GM21367 (cell line): Measurements from ENCODE around the gene MEX3C.

Experiments
- ATAC-seq: cut with Tn5 transposase; IDR thresholded peaks from one replicate; pipeline ENCODE4 v1.9.1; 2021; ENCODE audit not compliant: unreplicated experiment

MEX3C gene

GRCh38 chr18:51192026-51192425 is 5.5 kb downstream of the MEX3C start:
- no peak for ATAC-seq

- ATAC-seq: no peak
Observed at GRCh38 chr18:51191128-51191717, 6.3 kb downstream of the MEX3C start.

- no peak for ATAC-seq
Observed at GRCh38 chr18:51190000-51190399, 7.5 kb downstream of the MEX3C start.

- peak; percentile 29 for ATAC-seq
Observed at GRCh38 chr18:51188024-51188701, 9.3 kb downstream of the MEX3C start.

- ATAC-seq: no peak
Observed at GRCh38 chr18:51185075-51185474, 12.4 kb downstream of the MEX3C start.

GRCh38 chr18:51184091-51184457 is 13.4 kb downstream of the MEX3C start:
- no peak for ATAC-seq

GRCh38 chr18:51183372-51184090 is 13.9 kb downstream of the MEX3C start:
- ATAC-seq: no peak

- ATAC-seq: no peak
Observed at GRCh38 chr18:51182824-51183223, 14.7 kb downstream of the MEX3C start.

GRCh38 chr18:51171625-51172259 is 25.7 kb downstream of the MEX3C start:
- ATAC-seq: no peak

- peak; percentile 49 for ATAC-seq
Observed at GRCh38 chr18:51171223-51171622, 26.3 kb downstream of the MEX3C start.

- no peak for ATAC-seq
Observed at GRCh38 chr18:51170664-51171063, 26.8 kb downstream of the MEX3C start.

GRCh38 chr18:51169731-51170130 is 27.8 kb downstream of the MEX3C start:
- ATAC-seq: peak; percentile 43

GRCh38 chr18:51168960-51169662 is 28.4 kb downstream of the MEX3C start:
- peak; percentile 39 for ATAC-seq

GRCh38 chr18:51168026-51168742 is 29.3 kb downstream of the MEX3C start:
- no peak for ATAC-seq

GRCh38 chr18:51165296-51165695 is 32.2 kb downstream of the MEX3C start:
- no peak for ATAC-seq

- ATAC-seq: no peak
Observed at GRCh38 chr18:51164761-51165281, 32.7 kb downstream of the MEX3C start.

- ATAC-seq: no peak
Observed at GRCh38 chr18:51164342-51164741, 33.1 kb downstream of the MEX3C start.

GRCh38 chr18:51163543-51163942 is 33.9 kb downstream of the MEX3C start:
- ATAC-seq: no peak

- no peak for ATAC-seq
Observed at GRCh38 chr18:51162617-51163016, 34.9 kb downstream of the MEX3C start.

- ATAC-seq: no peak
Observed at GRCh38 chr18:51160646-51161045, 36.8 kb downstream of the MEX3C start.
